HepG2 (cell line): Measurements from ENCODE around the gene OGFR. TPM values are rescaled to one million over a fixed set of nuclear protein-coding genes. Genes with fewer than 3 reads are reported as not detected.

ENCODE experiments used
- AGO1 ChIP-seq: fragments of 200-400 bp; formaldehyde crosslinking; IDR thresholded peaks from 2 replicates; pipeline ENCODE4 v1.6.1; 2017; ENCODE audit warnings: mild to moderate bottlenecking, low read depth, low read length, moderate library complexity; ENCODE audit not compliant: poor library complexity, severe bottlenecking
- CHCHD3 ChIP-seq: sonication (generic); formaldehyde crosslinking; IDR thresholded peaks from 2 replicates; pipeline ENCODE4 v1.8.0; 2022; ENCODE audit warnings: mild to moderate bottlenecking, missing genetic modification reagents, moderate library complexity
- CSRNP1 ChIP-seq: sonication (generic); formaldehyde crosslinking; IDR thresholded peaks from 2 replicates; pipeline ENCODE4 v1.8.1; 2023; ENCODE audit warnings: mild to moderate bottlenecking, missing genetic modification reagents
- HNRNPH1 ChIP-seq: fragments of 200-400 bp; formaldehyde crosslinking; optimal IDR thresholded peaks from 2 replicates; pipeline ENCODE3; 2017; ENCODE audit warnings: mild to moderate bottlenecking, low read depth, low read length
- MED1 ChIP-seq: sonication (generic); formaldehyde crosslinking; IDR thresholded peaks from 2 replicates; pipeline ENCODE4 v1.4.0; 2020; ENCODE audit warnings: missing genetic modification reagents
- NR2F2 ChIP-seq: IDR thresholded peaks from 2 replicates; pipeline ENCODE4 v1.6.1; 2012; ENCODE audit warnings: low read depth, inconsistent platforms, borderline replicate concordance
- SOX6 ChIP-seq, 2 experiments: fragments of 450-650 bp in 1 of 2; sonication (generic) in 1 of 2; formaldehyde crosslinking in 1 of 2; IDR thresholded peaks; 2 replicates each; pipeline versions ENCODE4 v1.4.0 to v1.6.1; 2017 to 2020; ENCODE audit warnings: antibody characterized with exemption in 1 of 2, mild to moderate bottlenecking in 1 of 2, missing genetic modification reagents in 1 of 2
- ZFP91 ChIP-seq: sonication (generic); formaldehyde crosslinking; IDR thresholded peaks from 2 replicates; pipeline ENCODE4 v1.9.0; 2022; ENCODE audit warnings: missing genetic modification reagents, mild to moderate bottlenecking, borderline replicate concordance
- ZNF337 ChIP-seq: sonication (generic); formaldehyde crosslinking; IDR thresholded peaks from 2 replicates; pipeline ENCODE4 v1.5.1; 2020; ENCODE audit warnings: missing genetic modification reagents, low read depth, mild to moderate bottlenecking, borderline replicate concordance
- ZNF776 ChIP-seq: sonication (generic); formaldehyde crosslinking; IDR thresholded peaks from 2 replicates; pipeline ENCODE4 v1.4.0; 2020; ENCODE audit warnings: mild to moderate bottlenecking, missing genetic modification reagents
- ZNF879 ChIP-seq: sonication (generic); formaldehyde crosslinking; IDR thresholded peaks from 2 replicates; pipeline ENCODE4 v1.8.1; 2023; ENCODE audit warnings: missing genetic modification reagents
- polyA plus RNA-seq, 8 experiments: library from polyadenylated mRNA; depleted of rRNA in 3 of 8; stranded (reverse) in 7 of 8; unstranded in 1 of 8; fragments of >200 nt; fragmentation: Illumina TruSeq in 4 of 8; extraction: Trizol in 4 of 8; gene quantifications; 2 replicates each; pipeline versions ENCODE4 v1.2.1 to v1.2.3, GENCODE V29; 2011 to 2016; ENCODE audit warnings: low read depth in 4 of 8, missing spikeins in 1 of 8, mixed read lengths in 1 of 8; ENCODE audit not compliant: insufficient read depth in 1 of 8
- total RNA-seq, 5 experiments: library from RNA; depleted of rRNA; stranded (reverse); fragments of >200 nt; fragmentation: Illumina TruSeq; extraction: Trizol; gene quantifications; 2 replicates each; pipeline ENCODE4 v1.2.3, GENCODE V29; 2016; ENCODE audit warnings: low read depth in 1 of 5

Gene OGFR
- total and polyA plus RNA-seq, 2 of the 13 experiments (the other 11 are each of a cell fraction or from before 2014, with no cell fraction given): 47.7 to 81.8 TPM

- TF ChIP-seq CHCHD3 (CRISPR knock-in tag): 0 out of 2 replicates have a peak, but pooled peaks have one; percentile 67
- no peak for TF ChIP-seq MED1 (CRISPR knock-in tag)
- no peak for TF ChIP-seq ZNF337
- TF ChIP-seq ZFP91 (CRISPR knock-in tag): peak; percentile 46
- TF ChIP-seq AGO1: peak; percentile 97
- TF ChIP-seq NR2F2: no peak
- TF ChIP-seq SOX6 (IDR thresholded peaks at IDR 0.05): no peak
- TF ChIP-seq SOX6 (CRISPR knock-in tag; IDR thresholded peaks at IDR 0.05): no peak
- TF ChIP-seq ZNF879: 0 out of 2 replicates have a peak, but pooled peaks have one; percentile 20
- 0 out of 2 replicates have a peak, but pooled peaks have one; percentile 7 for TF ChIP-seq CSRNP1
- peak; percentile 22 for TF ChIP-seq HNRNPH1
- TF ChIP-seq ZNF776: 0 out of 2 replicates have a peak, but pooled peaks have one; percentile 38
Observed at GRCh38 chr20:62814709-62815065, 10.1 kb downstream of the OGFR start (continued).
